H9 (cell line): ENCODE measurements around the gene AZGP1. TPM values are rescaled to one million over a fixed set of nuclear protein-coding genes. Genes with fewer than 3 reads are reported as not detected.

Experiments used
- DNase-seq: peaks from one replicate; pipeline ENCODE4 v3.0.0-alpha.2; 2017
- H2AFZ ChIP-seq: one replicate; pipeline ENCODE4 v1.6.1; 2013; ENCODE audit warnings: mild to moderate bottlenecking, low read length, control low read depth, moderate library complexity
- H2AK5ac ChIP-seq: 2 replicates; pipeline ENCODE4 v1.6.1; 2013; ENCODE audit warnings: low read length, control low read depth, mixed read lengths; ENCODE audit not compliant: insufficient read length
- H2BK120ac ChIP-seq: one replicate; pipeline ENCODE4 v1.6.1; 2013; ENCODE audit warnings: low read depth, mild to moderate bottlenecking, low read length, control low read depth, inconsistent platforms; ENCODE audit not compliant: poor library complexity, severe bottlenecking
- H2BK12ac ChIP-seq: 2 replicates; pipeline ENCODE4 v1.6.1; 2013; ENCODE audit warnings: low read length, control low read depth, mixed read lengths, low read depth; ENCODE audit not compliant: insufficient read length
- H2BK15ac ChIP-seq: 2 replicates; pipeline ENCODE4 v1.6.1; 2013; ENCODE audit warnings: low read depth, low read length, control low read depth
- H2BK20ac ChIP-seq: one replicate; pipeline ENCODE4 v1.6.1; 2013; ENCODE audit warnings: low read depth, mild to moderate bottlenecking, low read length, control low read depth, inconsistent platforms; ENCODE audit not compliant: poor library complexity, severe bottlenecking
- H2BK5ac ChIP-seq: 2 replicates; pipeline ENCODE4 v1.6.1; 2013; ENCODE audit warnings: low read length, control low read depth, mixed read lengths; ENCODE audit not compliant: insufficient read length
- H3K14ac ChIP-seq: 2 replicates; pipeline ENCODE4 v1.6.1; 2013; ENCODE audit warnings: low read length, control low read depth; ENCODE audit not compliant: insufficient read depth
- H3K18ac ChIP-seq: 2 replicates; pipeline ENCODE4 v1.6.1; 2013; ENCODE audit warnings: low read depth, mild to moderate bottlenecking, mixed read lengths, low read length, control low read depth; ENCODE audit not compliant: insufficient read length
- H3K23ac ChIP-seq: 2 replicates; pipeline ENCODE4 v1.6.1; 2013; ENCODE audit warnings: low read length, control low read depth, mixed read lengths, low read depth; ENCODE audit not compliant: insufficient read length
- H3K23me2 ChIP-seq: 2 replicates; pipeline ENCODE4 v1.6.1; 2013; ENCODE audit warnings: low read depth, mild to moderate bottlenecking, mixed read lengths, low read length, control low read depth; ENCODE audit not compliant: insufficient read length, poor library complexity, severe bottlenecking
- H3K27ac ChIP-seq: 2 replicates; pipeline ENCODE4 v1.5.1; 2013; ENCODE audit warnings: low read length, control low read depth, mixed read lengths, low read depth; ENCODE audit not compliant: insufficient read length
- H3K27me3 ChIP-seq: 2 replicates; pipeline ENCODE4 v1.6.1; 2013; ENCODE audit warnings: low read length, control low read depth, inconsistent platforms; ENCODE audit not compliant: insufficient read depth
- H3K4ac ChIP-seq: 2 replicates; pipeline ENCODE4 v1.6.1; 2013; ENCODE audit warnings: low read depth, mild to moderate bottlenecking, control low read depth, inconsistent platforms, low read length, moderate library complexity
- H3K4me1 ChIP-seq: 2 replicates; pipeline ENCODE4 v1.6.1; 2013; ENCODE audit warnings: low read length, control low read depth, inconsistent platforms; ENCODE audit not compliant: insufficient read depth
- H3K4me2 ChIP-seq: 2 replicates; pipeline ENCODE4 v1.6.1; 2013; ENCODE audit warnings: low read length, control low read depth, mixed read lengths; ENCODE audit not compliant: insufficient read length, insufficient read depth
- H3K56ac ChIP-seq: 2 replicates; pipeline ENCODE4 v1.6.1; 2013; ENCODE audit warnings: low read depth, mild to moderate bottlenecking, mixed read lengths, low read length, control low read depth; ENCODE audit not compliant: insufficient read length
- H3K79me1 ChIP-seq: 2 replicates; pipeline ENCODE4 v1.6.1; 2013; ENCODE audit warnings: low read depth, mild to moderate bottlenecking, moderate library complexity, low read length, control low read depth, inconsistent platforms; ENCODE audit not compliant: insufficient read depth, poor library complexity, severe bottlenecking
- H3K79me2 ChIP-seq: 2 replicates; pipeline ENCODE4 v1.6.1; 2013; ENCODE audit warnings: low read length, control low read depth, inconsistent platforms; ENCODE audit not compliant: insufficient read depth
- H3K9ac ChIP-seq: 2 replicates; pipeline ENCODE4 v1.6.1; 2013; ENCODE audit warnings: low read length, control low read depth, mixed read lengths; ENCODE audit not compliant: insufficient read length; ENCODE audit errors: extremely low read depth
- H3K9me3 ChIP-seq: one replicate; pipeline ENCODE4 v1.6.1; 2013; ENCODE audit warnings: low read depth, low read length, inconsistent platforms; ENCODE audit not compliant: control insufficient read depth
- H3T11ph ChIP-seq: one replicate; pipeline ENCODE4 v1.6.1; 2013; ENCODE audit warnings: mild to moderate bottlenecking, low read length, control low read depth, inconsistent platforms
- H4K20me1 ChIP-seq: one replicate; pipeline ENCODE4 v1.6.1; 2013; ENCODE audit not compliant: control insufficient read depth, insufficient read length, insufficient read depth
- H4K5ac ChIP-seq: 2 replicates; pipeline ENCODE4 v1.6.1; 2013; ENCODE audit warnings: low read depth, mild to moderate bottlenecking, mixed read lengths, low read length, control low read depth; ENCODE audit not compliant: insufficient read length
- H4K8ac ChIP-seq: replicated peaks from 2 replicates; pipeline ENCODE4 v1.6.1; 2013; ENCODE audit warnings: low read length, control low read depth, mixed read lengths, low read depth; ENCODE audit not compliant: insufficient read length
- H4K91ac ChIP-seq: 2 replicates; pipeline ENCODE4 v1.6.1; 2013; ENCODE audit warnings: low read depth, mild to moderate bottlenecking, moderate library complexity, mixed read lengths, low read length, control low read depth; ENCODE audit not compliant: insufficient read length
- H3K27ac Mint-ChIP-seq, 3 experiments: 2 replicates in 2 of 3; 3 replicates in 1 of 3; pipeline ENCODE4 v1.8.0; 2020 to 2021; ENCODE audit warnings: mixed read lengths in 3 of 3, mild to moderate bottlenecking in 1 of 3, moderate library complexity in 1 of 3
- H3K27me3 Mint-ChIP-seq: 2 replicates; pipeline ENCODE4 v1.8.0; 2021; ENCODE audit warnings: low read depth, mild to moderate bottlenecking, moderate library complexity, mixed read lengths
- H3K36me3 Mint-ChIP-seq, 3 experiments: 2 replicates in 2 of 3; 3 replicates in 1 of 3; pipeline ENCODE4 v1.8.0; 2020 to 2021; ENCODE audit warnings: low read depth in 3 of 3, mixed read lengths in 3 of 3; ENCODE audit not compliant: insufficient read depth in 1 of 3
- H3K4me1 Mint-ChIP-seq, 2 experiments: 2 replicates each; pipeline ENCODE4 v1.8.0; 2020; ENCODE audit warnings: mixed read lengths in 2 of 2
- H3K4me3 Mint-ChIP-seq, 2 experiments: 2 replicates in 1 of 2; 3 replicates in 1 of 2; pipeline ENCODE4 v1.8.0; 2020 to 2021; ENCODE audit warnings: mild to moderate bottlenecking in 2 of 2, mixed read lengths in 2 of 2, moderate library complexity in 1 of 2
- H3K9me3 Mint-ChIP-seq, 2 experiments: 2 replicates in 1 of 2; 3 replicates in 1 of 2; pipeline ENCODE4 v1.8.0; 2020; ENCODE audit warnings: mild to moderate bottlenecking in 2 of 2, mixed read lengths in 2 of 2, moderate library complexity in 1 of 2
- CTCF ChIP-seq: fragments of 200-600 bp; sonication (generic); conservative IDR thresholded peaks from 3 replicates; pipeline ENCODE4 v1.8.0; 2021; ENCODE audit warnings: antibody characterized with exemption, mild to moderate bottlenecking
- WGBS: extraction: QIAGEN DNeasy Blood & Tissue Kit; methylation state at CpG from one replicate; pipeline ENCODE4 v1.1.7; 2013; ENCODE audit warnings: missing lambda C conversion rate, low lambda C conversion rate, mixed read lengths; ENCODE audit not compliant: insufficient read length; ENCODE audit errors: extremely low coverage; 5-methylcytosine and 5-hydroxymethylcytosine counted together
- total RNA-seq: library from RNA; stranded (reverse); gene quantifications from 2 replicates; pipeline ENCODE4 v1.2.1, GENCODE V29; 2021

AZGP1 gene
- total RNA-seq, 1 experiment from 2014 or later: not detected

GRCh38 chr7:100000239-100000638 lies 24.4 kb upstream of the AZGP1 start:
- Histone ChIP-seq H2AFZ (no peak overlapping the region), H3K79me1 (no peaks in the 10 kb centered on the region), H4K20me1 (no peaks in the 10 kb centered on the region), H3K9ac (no peak overlapping the region), H3T11ph (no peak overlapping the region), H4K5ac (no peak overlapping the region), H3K4me2 (no peak overlapping the region), H2AK5ac (no peak overlapping the region), H3K4me1 (no peaks in the 10 kb centered on the region), H3K27me3 (no peaks in the 10 kb centered on the region), H3K14ac (no peak overlapping the region), H2BK15ac (no peak overlapping the region), H3K4ac (no peak overlapping the region), H4K8ac (no peak overlapping the region), H2BK5ac (no peak overlapping the region), H4K91ac (no peak overlapping the region), H2BK12ac (no peak overlapping the region), H2BK120ac (no peak overlapping the region), H3K23ac (no peak overlapping the region), H2BK20ac (no peak overlapping the region), H3K56ac (no peak overlapping the region), H3K9me3 (no peaks in the 10 kb centered on the region), H3K27ac (no peak overlapping the region), H3K18ac (no peak overlapping the region), H3K79me2 (no peaks in the 10 kb centered on the region), H3K23me2 (no peaks in the 10 kb centered on the region)
- peaks cover 5 to 13% of the 10 kb centered on the region in 2 experiments for H3K4me1 Mint-ChIP-seq
- no peak overlapping the region; a peak in 1 of 5 replicates for H3K4me3 Mint-ChIP-seq
- TF ChIP-seq CTCF: no peak
- no peaks in the 10 kb centered on the region for H3K36me3 Mint-ChIP-seq
- WGBS: no CpG with 5 or more reads among the region's 13 CpGs
- no peaks in the 10 kb centered on the region; a peak in 1 of 5 replicates for H3K9me3 Mint-ChIP-seq
- no peak overlapping the region for H3K27ac Mint-ChIP-seq
- no peak for DNase-seq
- no peaks in the 10 kb centered on the region; the same call in 1 of the 2 replicates for H3K27me3 Mint-ChIP-seq
